Vein endothelial cell (primary cell): ENCODE measurements around the gene ZCCHC8. TPM values are rescaled to one million over a fixed set of nuclear protein-coding genes. Genes with fewer than 3 reads are reported as not detected.

Experiments
- small RNA-seq: library from RNA; depleted of rRNA; stranded (forward); fragments of <200 nt; gene quantifications from one replicate; pipeline ENCODE3, GENCODE V24; 2012
- total RNA-seq: library from RNA; depleted of rRNA; stranded (reverse); fragments of >200 nt; gene quantifications from 2 replicates; pipeline ENCODE4 v1.2.3, GENCODE V29; 2012

ZCCHC8 gene
- total RNA-seq: 17.3 and 19.3 TPM in 2 replicates

DNA sequence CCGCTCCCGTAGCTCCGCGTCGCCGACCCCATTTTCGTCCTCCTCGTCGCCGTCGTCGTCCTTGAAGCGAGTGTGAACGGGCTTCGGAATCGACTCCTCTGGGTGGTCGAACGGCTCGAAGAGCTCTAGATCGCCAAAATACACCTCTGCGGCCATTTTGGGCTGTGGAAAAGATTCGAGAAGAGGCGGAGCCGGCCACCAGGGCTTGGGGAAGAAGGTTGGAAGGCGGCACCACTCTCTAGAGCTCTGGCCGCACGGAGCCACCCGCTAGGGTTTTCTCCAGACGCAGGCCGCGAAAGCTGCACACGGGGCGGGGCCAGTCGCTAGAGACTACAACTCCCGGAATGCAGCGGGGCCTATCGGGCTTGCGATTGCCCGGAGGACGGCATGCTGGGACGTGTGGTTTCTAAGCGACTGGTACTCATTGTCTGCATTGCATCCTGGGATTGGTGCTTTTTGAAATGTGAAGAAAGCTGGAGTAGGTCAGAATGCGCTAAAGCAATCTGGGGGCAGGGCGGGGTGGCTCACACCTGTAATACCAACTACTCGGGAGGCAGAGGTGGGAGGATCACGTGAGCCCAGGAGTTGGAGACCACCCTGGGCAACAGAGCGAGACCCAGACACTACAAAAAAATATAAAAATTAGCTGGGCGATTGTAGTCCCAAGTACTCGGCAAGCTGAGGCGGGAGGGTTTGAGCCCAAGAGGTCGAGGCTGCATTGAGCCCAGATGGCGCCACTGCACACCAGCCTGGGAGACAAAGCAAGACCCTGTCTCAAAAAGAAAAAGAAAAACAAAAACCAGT is at the start of gene ZCCHC8:
Gene ZCCHC8 (minus strand): TSS at position 248 of the 804 bp plus-strand sequence. CDS start 92 bp downstream, at position 156.

DNA sequence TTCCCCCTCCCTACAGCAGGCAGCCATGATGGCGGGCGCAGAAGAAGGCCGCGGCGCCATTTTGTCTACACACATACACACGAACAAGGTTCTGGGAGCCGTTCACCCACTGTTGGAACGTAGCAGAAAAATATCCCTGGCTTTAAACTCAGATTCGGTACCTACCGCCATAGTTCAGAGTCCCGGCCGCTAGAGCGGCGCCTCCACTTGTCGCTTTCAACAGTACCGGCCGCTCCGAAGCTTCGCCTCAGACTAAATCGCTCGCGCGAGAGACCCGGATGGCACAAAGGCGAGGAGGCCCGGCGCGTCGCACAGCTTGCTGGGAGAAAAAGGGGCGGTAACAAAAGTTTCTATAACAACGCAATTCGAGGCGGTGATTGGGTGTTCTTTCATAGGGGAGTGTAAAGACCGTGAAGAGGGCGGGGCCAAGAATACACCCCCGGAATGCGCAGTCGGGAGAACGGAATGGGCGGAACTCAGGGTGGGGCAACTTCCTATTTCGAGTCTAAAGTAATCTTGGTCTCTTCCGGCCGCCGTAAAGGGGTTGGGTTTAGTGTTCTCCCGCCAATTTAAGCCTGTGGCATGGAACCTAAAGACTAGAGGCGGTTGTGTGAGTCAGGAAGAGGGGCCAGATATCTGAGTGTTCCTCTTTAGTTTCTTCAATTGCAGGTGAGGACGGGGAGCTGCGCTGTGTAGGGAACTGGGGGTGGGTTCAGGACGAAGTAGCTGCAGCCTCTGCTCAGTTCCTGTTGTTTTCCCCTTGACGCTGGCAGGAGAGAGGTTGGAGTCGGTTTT is 26.1 kb upstream of the ZCCHC8 start, which contains the start of the genes KNTC1 and RSRC2:
Gene KNTC1 (plus strand): TSS at position 567 of the 795 bp plus-strand sequence. CDS start 2,815 bp downstream, outside the sequence.
Gene RSRC2 (minus strand): TSS at position 254 of the 795 bp plus-strand sequence. CDS start 83 bp downstream, at position 171.

DNA sequence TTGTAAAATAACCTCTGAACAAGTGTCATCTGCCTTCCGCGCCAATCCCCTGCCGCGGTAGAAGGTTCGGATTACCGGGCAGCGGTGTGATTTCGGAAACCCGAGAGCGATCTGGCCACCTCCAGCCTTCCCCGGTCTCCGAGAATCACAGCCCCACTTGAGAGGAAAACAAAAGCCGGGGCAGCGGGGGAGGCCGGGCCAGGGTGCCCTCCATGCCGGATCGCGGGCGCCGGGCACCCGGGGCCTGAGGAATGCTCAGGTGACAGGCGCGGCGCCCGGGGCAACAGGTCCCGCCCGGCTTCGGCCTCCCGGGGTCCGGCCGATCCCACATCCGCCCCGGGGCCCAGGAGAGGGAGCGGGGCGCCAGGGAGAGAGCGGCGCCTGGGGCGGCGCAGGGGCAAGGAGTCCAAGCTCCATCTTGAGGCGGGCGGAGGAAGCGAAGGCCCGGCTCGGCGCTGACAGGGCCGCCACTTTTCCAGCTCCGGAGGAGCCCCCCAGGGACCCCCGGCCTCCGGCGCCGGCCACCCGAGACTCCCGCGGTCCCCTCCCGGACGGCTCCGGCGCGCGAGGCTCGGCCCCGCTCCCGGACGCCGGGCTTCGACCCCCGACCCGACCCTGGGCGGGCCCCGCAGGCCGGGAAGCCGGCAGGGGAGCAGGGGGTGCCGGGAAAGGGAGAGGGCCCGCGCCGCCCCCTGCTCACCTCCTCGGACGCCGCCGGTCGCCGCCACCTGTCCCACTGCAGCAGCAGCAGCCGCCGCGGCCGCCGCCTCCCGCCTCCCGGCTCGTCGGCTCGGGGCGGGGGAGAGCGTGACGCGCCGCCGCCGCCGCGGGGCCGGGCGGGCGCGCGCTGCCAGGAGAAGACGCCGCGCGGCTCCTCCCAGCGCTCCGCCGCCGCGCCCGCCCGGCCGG is 78.7 kb downstream of the ZCCHC8 start, which contains the start of gene CLIP1:
Gene CLIP1 (minus strand): TSS at position 849 of the 909 bp plus-strand sequence. CDS start 42,217 bp downstream, outside the sequence.

Small RNA genes within 50 kb of the gene (small RNA-seq; reads per million reads assigned to genes)
- gene RF00411: not detected

Other genes with a start within 250 kb of the ZCCHC8 start
- 15.0 and 21.5 TPM in 2 replicates for gene VPS33A, start 234.4 kb downstream of the ZCCHC8 start, total RNA-seq
- gene CLIP1, start 78.3 kb downstream of the ZCCHC8 start, total RNA-seq: 58.1 and 67.9 TPM in 2 replicates
- 36.9 and 48.1 TPM in 2 replicates for gene RSRC2, start 26.0 kb upstream of the ZCCHC8 start, total RNA-seq
- 22.2 and 36.0 TPM in 2 replicates for gene KNTC1, start 26.3 kb upstream of the ZCCHC8 start, total RNA-seq
- not detected in 2 replicates for gene HCAR2, start 202.4 kb upstream of the ZCCHC8 start, total RNA-seq
- gene HCAR3, start 215.9 kb upstream of the ZCCHC8 start, total RNA-seq: not detected in 2 replicates
- under 0.01 and 0.10 TPM in 2 replicates for gene HCAR1, start 229.9 kb upstream of the ZCCHC8 start, total RNA-seq